HEK293 (cell line): Measurements from ENCODE around the gene ADAM17.

Experiments used
- ELK4 ChIP-seq: IDR thresholded peaks from 2 replicates; pipeline ENCODE4 v1.6.1; 2011; ENCODE audit warnings: mild to moderate bottlenecking, low read depth, low read length, borderline replicate concordance
- TCF7L2 ChIP-seq: IDR thresholded peaks from 2 replicates; pipeline ENCODE4 v1.6.1; 2011; ENCODE audit warnings: low read depth, mild to moderate bottlenecking, inconsistent platforms, low read length, moderate library complexity, borderline replicate concordance
- YY1 ChIP-seq: fragments of 450-650 bp; formaldehyde crosslinking; IDR thresholded peaks from 2 replicates; pipeline ENCODE4 v1.5.1; 2018; ENCODE audit warnings: missing biosample characterization, missing genetic modification characterization
- ZNF416 ChIP-seq: fragments of 450-650 bp; formaldehyde crosslinking; IDR thresholded peaks from 2 replicates; pipeline ENCODE4 v1.5.1; 2016; ENCODE audit warnings: missing biosample characterization, missing genetic modification characterization
- ZNF501 ChIP-seq: fragments of 450-650 bp; formaldehyde crosslinking; IDR thresholded peaks from 2 replicates; pipeline ENCODE4 v1.5.1; 2016; ENCODE audit warnings: missing biosample characterization, missing genetic modification characterization
- ZNF555 ChIP-seq: fragments of 450-650 bp; formaldehyde crosslinking; conservative IDR thresholded peaks from 2 replicates; pipeline ENCODE4 v1.5.1; 2017; ENCODE audit warnings: missing biosample characterization, mild to moderate bottlenecking, missing genetic modification characterization, inconsistent platforms
- TF ChIP-seq, protein P1 (sequence below): fragments of 450-650 bp; formaldehyde crosslinking; IDR thresholded peaks from 2 replicates; pipeline ENCODE4 v1.5.1; 2016; ENCODE audit warnings: missing biosample characterization, missing genetic modification characterization

GRCh38 chr2:9473308-9473984, 82.2 kb downstream of the ADAM17 start:
- TF ChIP-seq TCF7L2: no peak
- no peak for TF ChIP-seq ZNF416 (tag by site-specific recombination)
- TF ChIP-seq, protein P1, sequence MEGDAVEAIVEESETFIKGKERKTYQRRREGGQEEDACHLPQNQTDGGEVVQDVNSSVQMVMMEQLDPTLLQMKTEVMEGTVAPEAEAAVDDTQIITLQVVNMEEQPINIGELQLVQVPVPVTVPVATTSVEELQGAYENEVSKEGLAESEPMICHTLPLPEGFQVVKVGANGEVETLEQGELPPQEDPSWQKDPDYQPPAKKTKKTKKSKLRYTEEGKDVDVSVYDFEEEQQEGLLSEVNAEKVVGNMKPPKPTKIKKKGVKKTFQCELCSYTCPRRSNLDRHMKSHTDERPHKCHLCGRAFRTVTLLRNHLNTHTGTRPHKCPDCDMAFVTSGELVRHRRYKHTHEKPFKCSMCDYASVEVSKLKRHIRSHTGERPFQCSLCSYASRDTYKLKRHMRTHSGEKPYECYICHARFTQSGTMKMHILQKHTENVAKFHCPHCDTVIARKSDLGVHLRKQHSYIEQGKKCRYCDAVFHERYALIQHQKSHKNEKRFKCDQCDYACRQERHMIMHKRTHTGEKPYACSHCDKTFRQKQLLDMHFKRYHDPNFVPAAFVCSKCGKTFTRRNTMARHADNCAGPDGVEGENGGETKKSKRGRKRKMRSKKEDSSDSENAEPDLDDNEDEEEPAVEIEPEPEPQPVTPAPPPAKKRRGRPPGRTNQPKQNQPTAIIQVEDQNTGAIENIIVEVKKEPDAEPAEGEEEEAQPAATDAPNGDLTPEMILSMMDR (tag by site-specific recombination): no peak
- no peak for TF ChIP-seq ELK4
- no peak for TF ChIP-seq ZNF555 (tag by site-specific recombination)
- TF ChIP-seq ZNF501 (tag by site-specific recombination): no peak
- no peak for TF ChIP-seq YY1 (tag by site-specific recombination)
